Activated T-cell treated with anti-CD3 and anti-CD28 coated beads for 24 hours (primary cell): ENCODE data around the gene MYO1H.
"Not testable (repeated sequence)": the region's sequence is repeated elsewhere in the genome, so short reads cannot be mapped to it uniquely, and the experiment has no call there.

ENCODE experiments used
- DNase-seq: peaks from one replicate; pipeline ENCODE4 v3.0.0-alpha.2; 2020; ENCODE audit warnings: low read depth

Gene MYO1H

DNA sequence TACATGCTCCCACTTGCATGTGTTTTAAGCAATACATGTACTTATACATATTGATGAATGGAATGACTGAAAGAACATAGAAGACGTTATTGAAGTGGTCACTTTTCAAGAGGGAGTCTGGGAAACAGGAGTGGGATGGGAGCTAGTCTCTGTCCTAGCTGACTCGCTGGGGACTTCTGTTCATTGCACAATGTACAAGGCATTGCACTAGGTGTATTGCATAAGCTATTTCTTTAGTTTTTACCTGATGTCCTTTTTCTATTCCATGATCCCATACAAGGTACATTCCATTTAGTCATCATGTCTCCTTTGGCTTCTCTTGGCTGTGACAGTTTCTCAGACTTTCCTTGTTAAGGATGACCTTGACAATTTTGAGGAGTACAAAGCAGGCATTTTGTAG, 4.0 kb upstream of the MYO1H start:
- DNase-seq: no peak

DNA sequence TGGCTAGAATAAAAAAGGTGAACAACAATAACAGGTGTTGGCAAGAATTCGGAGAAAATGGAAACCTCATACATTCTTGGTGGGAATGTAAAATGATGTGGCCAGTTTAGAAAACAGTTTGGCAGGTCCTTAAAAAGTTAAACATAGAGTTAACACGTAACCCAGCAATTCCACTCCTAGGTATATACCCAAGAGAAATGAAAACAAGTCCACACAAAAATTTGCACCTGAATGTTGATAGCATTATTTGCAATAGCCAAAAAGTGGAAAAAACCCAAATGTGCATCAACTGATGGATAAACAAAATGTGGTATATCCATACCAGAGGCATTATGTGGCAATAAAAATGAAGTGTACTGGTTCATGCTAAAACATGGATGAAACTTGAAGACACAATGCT, 2.3 kb upstream of the MYO1H start:
- no peak for DNase-seq

DNA sequence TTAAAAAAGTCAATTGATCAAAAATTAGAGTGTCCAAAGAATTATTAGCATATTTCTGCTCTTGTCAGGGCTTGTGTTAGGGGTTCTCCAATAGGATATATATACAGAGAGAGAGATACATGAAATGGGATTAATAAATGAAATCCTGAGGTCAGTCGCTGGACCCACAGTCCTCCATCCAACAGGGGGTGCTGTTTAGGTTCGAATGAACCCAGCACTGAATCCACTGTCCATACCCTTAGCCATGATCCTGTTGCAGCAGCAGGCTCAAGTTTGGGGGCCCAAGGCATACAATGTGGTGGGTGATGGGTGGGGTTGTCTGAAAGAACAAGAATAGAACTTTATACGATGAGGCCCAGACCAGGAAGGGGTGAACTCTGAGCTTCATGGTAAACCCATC, 780 bp upstream of the MYO1H start:
- DNase-seq: no peak

DNA sequence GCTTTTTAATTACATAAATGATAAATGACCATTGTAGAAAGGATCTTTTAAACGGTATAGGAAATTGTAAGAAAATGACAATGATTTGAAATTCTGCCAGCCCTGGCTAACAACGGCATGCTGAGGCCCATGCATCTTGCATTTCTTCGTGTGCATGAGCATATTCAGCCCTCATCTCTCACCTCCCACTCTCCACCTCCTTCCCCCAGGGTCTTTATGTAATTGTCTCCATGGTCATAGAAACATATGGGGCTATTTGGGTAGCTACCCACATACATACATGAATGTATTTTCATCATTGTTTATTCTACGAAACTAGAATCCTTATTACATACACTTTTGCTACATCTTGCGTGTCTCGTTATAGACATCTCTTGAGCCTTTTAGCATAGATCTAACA, 4.5 kb downstream of the MYO1H start:
- DNase-seq: no peak

DNA sequence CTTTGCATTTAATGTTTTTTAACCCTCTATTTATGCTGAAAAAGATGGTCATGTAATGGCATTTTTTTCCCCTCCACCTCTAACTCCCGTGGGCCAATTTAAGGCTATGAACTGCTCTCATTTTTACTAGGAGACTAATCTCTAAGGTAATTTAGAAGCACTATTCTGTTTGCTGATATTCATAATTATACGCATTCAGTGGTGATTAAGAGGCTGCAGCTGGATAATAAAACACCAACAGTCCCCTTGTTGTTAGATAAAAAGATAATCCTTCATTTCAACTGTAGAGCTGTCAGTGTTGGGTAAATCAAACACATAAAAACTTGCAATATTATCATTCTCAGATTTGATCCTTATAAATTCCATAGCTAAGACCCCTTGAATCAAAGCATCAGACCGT, 8.9 kb downstream of the MYO1H start:
- DNase-seq: no peak

DNA sequence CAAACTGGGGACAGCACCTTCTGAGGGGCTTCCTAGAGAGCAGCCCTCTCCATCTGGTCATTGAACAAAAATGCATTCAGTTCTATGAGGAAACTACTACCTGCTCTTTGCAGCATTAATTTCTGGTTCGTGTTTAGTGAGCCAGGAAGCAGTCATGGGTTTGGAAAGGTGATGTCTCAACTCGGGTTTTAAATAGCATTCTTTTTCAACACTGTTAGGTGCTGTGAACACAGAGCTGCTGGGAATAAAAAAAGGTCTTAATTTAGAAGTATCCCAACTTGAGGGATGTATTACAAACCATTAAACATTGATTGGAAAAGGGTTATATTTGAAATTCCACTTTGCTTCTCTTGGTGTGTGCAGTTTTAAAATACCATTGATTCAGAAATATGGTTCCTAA, 9.3 kb downstream of the MYO1H start:
- DNase-seq: no peak

DNA sequence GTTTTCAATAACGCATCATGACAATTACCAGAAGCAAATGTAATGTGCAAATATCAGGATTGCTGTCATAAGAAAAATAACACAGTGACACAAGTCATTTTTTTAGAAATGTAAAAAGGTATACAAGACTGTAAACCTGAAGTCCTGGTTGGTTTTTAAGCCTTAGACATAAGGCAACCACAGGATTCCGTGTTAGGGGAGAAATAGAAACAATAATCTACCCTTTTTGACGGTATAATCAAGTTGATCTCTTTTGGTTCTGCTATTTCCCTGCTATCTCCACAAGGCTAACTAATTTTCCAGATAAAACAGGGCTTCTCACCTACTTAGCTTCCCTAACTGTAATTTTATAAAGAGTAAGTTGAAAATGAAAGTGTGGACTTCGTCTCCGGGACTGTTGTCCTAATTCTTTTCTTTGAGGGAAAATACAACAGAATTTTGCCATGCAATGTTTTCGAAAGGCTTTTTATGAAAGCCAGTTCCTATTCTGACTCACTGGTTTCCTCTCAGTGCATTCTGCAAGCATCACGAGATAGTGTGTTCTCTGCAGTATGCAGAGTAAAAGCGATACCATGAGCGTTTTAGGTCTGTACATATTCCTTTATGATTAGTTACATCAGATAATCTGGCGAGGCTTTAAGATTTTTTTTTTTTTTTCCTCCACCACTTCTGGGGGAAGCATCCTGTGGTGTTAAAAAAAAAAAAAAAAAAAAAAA, 10.6 kb downstream of the MYO1H start:
- DNase-seq: no peak

DNA sequence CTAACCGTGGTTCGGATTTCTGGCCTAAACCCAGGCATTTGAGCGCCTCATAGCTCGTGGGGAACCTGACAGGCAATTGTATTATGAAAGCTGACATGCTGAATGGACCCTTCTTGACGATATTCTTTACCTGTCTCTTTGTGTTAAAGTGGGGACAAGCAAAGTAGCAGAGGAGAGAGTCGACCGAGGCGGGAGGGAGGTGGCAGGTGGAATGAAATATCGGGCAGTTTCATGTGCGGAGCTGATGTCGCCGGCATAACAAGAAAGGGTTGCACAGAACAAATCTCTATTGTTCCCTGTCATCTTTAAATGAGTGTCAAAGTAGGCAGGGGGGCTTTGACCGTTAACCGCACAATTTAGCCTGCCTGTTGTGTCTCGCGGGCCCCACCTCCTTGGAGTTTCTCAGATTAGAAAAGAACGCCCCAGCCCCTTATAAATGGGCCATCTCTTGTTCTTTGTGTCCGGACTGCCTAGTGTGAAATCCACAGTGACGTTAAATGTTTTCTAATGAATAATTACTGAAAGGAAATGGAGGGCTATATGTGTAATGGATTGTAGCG, 11.5 kb downstream of the MYO1H start:
- DNase-seq: no peak

DNA sequence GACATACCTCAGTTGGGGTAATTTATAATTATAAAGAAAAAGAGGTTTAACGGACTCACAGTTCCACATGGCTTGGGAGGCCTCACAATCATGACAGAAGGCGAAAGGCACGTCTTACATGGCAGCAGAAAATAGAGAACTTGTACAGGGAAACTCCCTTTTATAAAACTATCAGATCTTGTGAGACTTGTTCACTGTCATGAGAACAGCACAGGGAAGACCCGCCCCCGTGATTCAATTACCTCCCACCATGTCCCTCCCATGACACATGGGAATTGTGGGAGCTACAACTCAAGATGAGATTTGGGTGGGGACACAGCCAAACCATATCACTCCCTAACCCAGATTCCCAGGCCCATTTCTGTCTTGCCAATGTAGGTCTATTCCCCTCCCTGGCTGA, 22.1 kb downstream of the MYO1H start:
- DNase-seq: no peak

DNA sequence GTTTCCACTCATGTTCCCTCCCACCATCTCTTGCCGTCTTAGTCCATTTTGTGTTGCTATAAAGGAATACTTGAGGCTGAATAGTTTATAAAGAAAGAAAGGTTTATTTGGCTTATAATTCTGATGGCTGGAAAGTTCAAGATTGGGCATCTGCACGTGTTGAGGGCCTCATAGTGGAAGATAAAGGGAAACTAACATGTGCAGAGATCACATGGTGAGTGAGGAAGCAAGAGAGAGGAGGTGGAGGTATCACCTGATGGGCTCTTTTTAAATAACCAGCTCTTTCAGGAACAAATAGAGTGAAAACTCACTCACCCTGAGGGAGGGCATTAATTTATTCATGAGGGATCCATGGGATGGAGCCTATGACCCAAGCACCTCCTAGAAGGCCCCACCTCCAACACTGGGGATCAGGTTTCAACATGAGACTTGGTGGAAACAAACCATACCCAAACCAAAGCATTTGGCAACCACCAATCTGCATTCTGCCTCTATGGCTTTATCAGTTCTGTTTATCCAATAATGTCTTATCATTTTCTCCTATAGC, 29.5 kb downstream of the MYO1H start:
- no peak for DNase-seq

DNA sequence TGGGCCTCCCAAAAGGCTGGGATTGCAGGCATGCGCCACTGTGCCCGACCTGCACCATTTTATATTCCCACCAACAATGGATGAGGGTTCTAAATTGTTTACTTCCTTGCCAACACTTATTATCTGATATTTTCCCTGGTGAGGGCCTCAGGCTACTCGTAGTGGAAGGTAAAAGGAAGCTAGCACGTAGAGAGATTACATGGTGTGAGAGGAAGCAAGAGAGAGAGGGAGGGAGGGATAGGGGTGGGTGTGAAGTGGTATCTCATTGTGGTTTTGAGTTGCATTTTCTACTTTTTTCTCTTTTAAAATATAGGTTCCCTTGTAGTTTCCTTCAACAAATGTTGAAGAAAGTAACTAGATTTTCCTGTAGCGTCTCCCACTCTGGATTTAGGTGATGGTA, 30.9 kb downstream of the MYO1H start:
- DNase-seq: no peak

DNA sequence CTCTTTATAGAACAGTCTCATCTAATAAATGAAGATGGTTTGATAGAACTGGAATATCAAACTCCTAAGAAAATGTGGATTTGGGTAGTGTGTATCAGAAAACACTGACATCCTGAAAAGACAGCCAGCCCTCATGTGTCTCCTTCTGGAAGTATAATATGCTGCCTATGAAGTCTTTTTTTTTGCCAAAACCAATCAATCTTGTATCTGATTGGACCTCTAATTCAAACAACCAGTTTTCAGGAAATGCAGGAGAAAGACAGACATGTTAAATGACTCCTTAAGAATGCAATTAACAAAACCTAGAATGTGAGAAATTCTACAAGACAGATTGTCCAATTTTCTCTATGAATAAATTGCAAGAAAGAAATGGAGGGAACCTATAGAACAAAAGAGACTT, 34.3 kb downstream of the MYO1H start:
- DNase-seq: no peak

DNA sequence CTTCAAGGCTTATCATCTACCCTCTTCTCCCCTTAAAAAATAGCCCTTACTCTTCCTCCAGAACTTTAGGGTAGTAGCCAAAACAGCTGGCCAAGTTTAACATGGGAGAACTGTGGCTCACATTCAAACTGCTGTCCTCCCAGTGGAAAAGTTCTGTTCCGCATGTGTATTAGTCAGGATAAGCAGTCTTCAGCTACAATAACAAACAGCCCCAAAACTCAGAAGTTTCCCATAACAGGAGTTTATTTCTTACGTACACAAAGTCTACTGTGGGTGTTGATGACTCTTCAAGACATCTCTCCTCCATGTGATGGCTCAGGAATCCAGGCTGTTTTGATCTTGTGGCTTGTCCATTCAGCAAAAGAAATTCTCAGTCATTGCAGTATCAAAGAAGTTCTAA, 35.5 kb downstream of the MYO1H start:
- no peak for DNase-seq

DNA sequence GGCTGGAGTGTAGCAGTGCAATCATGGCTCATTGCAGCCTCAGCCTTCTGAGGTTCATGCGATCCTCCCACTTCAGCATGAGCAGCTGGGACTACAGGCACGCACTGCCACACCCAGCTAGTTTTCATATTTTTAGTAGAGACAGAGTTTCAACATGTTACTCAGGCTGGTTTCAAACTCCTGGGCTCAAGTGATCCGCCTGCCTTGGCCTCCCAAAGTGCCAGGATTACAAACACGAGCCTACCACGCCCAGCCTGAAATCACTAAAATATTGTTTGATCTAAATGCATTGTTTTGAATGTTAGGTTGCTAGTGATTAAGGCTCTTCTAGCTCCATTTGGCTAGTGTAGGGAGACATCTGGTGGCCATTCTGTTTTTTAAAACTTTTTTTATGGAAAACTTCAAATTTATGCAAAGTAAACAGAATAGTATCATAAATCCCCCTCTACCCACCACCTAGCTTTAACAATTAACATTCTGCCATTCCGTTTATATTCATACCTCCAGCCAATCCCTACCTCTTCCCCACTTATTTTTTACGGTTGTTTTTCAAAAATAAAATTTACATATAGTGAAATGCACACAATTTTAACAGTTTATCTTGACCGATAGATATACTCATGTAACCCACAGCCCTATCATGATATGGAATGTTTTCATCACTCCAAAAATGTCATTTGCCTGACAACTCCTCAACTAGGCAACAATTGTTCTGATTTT, 37.8 kb downstream of the MYO1H start:
- DNase-seq: no peak

DNA sequence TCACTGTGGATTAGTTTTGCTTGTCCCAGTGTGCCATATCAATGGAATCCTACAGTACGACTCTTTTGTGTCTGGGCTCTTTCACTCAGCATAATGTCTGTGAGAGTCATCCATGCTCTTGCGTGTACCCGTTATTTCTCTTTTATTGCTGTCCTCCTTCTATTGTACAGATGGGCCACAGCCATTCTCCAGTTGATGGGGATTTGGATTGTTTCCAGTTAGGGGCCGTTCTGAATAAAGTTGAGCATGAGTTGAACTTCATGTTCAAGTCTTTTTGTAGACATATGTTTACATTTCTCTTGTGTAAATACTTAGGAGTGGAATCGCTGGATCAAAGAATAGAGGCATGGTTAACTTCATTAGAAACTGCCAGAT, 38.3 kb downstream of the MYO1H start:
- no peak for DNase-seq

DNA sequence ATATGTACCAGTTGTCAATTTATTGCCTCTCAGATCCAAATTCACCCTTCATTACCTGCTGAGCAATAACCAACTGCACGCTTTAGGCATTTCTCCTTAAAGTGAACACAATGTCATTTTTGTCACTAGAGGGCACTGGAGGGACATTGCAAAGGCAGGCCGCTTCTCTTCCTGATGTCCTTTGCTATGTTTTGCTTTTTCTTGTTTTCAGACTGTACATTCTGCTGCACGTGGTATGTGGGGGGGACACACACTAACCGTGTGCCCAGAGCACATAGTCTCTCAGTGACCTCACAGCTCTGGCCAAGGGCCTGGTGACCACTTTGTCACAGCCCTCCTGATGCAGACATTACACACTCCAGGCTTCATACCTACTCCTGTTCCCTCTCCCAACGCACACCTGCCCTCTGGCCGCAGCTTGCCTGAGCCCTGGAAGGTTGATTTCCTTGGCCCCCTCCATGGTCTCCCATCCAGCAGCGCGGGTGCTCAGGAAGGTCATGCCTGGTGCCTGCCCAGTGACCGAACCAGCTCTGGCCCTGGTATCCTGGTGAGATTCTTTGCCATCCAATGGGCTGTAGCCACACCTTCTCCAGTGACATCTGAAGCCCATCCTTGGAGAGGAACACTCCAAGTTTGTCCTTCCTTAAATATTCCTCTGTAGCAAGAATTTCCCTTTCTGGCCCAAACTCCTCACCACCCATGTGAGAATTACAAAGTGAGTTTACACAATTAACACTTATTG, 39.9 kb downstream of the MYO1H start:
- no peak for DNase-seq

DNA sequence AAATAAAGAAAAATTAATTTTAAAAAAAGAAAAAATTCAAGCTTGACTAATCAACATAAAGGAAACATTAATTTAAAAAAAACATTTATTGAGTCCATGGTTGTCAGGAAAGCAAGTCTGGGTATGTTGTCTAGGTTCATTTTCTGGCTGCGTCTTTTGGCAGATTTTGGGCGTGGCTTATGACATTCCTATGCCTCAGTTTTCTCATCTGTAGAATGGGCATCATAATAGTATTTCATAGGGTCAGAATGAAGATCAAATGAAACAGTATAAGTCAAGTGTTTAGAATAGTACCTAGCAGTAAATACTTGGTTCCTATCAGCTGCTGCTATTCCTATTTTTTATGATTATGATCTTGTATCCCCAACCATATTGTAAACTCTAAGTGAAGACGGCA, 40.5 kb downstream of the MYO1H start:
- no peak for DNase-seq

DNA sequence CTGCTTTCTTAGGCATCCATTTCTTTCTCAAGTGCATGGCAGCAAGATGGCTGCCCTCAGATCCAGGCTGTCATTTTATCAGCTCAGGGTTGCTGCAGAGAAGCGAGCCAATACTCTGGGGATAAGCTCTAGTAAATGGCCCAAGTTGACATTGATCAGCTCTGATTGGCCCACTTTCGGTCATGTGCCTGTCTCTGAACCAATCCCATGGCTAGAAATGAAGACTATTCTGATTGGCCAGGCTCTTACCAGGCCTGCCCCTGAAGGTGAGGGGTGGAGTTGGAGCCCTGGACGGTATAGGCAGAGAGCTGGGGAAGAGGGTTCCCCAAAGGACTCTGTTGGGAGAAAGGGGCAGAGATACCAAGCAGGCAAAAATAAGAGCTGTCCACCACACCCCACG, 41.4 kb downstream of the MYO1H start:
- no peak for DNase-seq

DNA sequence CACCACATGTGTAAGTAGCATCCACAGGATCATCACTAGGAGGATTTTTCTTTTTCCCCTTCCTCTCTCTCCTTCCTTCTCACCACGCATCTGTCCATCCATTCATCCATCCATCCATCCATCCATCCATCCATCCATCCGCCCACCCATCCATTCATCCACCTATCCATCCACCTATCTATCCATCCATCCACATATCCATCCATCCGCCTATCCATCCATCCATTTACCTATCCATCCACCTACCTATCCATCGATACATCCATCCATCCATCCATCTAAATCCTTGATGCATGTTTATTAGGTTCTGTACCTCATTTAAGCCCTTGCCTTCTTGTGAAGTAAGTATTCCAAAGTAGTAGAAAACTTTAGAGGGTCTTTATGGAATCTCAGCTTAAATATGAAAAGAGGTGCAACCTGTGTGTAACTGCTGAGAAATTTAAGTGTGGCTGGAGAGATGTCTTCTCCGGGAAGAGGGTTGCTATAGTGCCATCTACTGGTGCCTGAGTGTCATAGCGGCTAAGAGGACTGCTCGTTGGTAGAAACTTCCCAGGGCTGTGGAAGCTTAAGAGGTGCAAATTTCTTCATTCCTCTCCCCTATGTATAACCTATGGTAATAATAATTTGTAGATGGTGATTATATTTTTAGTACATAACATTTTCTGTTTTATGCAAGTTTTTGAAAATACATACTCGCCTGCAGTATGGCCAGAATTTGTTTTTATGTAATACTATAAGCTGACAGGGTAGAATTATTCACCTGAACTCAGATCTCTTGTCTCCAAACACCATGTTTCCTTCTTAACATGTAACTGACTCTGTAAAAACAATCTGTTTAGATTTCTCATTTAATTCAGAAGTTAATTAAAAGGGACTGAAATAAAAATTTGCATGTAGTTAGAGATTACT, 46.0 kb downstream of the MYO1H start:
- peak; percentile 21 for DNase-seq

DNA sequence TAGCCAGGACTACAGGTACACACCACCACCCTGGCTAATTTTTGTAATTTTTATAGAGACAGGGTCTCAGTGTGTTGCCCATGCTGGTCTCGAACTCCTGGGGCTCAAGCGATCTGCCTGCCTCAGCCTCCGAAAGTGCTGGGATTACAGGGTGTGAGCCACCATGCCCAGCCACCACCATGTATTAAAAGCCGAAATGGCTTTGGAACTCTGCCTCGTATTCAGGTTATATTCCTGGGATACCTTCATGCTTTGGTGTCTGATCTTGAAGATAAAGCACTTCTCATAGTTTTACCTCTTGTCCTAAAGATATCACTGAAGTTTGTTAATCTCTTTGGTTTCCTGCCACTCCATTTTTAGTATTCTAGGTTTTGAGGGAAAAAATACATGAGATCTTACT, 47.2 kb downstream of the MYO1H start:
- no peak for DNase-seq

DNA sequence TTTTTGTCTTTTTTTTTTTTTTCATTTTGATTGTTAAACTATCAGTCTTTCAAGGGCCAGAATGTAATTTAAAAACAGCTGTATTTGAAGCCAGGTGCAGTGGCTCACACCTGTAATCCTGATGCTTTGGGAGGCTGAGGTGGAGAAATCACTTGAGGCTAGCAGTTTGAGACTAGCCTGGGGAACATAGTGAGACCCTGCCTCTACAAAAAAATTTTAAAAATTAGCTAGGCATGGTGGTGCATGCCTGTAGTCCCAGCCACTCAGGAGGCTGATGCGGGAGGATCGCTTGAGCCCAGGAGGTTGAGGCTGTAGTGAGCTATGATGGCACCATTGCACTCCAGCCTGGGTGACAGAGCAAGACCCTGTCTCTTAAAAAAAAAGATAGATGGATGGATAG, 57.1 kb downstream of the MYO1H start:
- DNase-seq: not testable (repeated sequence)

DNA sequence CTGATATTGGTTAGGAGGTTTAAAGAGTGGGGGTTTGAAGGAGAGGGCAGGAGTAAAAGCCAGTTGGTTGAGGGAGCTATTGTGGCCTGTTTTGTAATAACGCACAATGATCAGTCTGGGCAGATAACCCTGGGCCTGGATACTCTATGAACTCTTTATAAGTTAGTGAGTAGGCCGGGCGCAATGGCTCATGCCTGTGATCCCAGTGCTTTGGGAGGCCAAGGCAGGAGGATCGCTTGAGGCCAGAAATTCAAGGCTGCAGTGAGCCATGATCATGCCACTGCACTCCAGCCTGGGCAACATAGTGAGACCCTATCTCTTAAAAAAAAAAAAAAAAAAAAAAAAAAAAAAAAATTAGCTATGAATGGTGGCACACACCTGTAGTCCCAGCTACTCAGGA, 58.4 kb downstream of the MYO1H start:
- DNase-seq: not testable (repeated sequence)
